ENCODE data around the gene KCNN3.

Gene KCNN3

DNA sequence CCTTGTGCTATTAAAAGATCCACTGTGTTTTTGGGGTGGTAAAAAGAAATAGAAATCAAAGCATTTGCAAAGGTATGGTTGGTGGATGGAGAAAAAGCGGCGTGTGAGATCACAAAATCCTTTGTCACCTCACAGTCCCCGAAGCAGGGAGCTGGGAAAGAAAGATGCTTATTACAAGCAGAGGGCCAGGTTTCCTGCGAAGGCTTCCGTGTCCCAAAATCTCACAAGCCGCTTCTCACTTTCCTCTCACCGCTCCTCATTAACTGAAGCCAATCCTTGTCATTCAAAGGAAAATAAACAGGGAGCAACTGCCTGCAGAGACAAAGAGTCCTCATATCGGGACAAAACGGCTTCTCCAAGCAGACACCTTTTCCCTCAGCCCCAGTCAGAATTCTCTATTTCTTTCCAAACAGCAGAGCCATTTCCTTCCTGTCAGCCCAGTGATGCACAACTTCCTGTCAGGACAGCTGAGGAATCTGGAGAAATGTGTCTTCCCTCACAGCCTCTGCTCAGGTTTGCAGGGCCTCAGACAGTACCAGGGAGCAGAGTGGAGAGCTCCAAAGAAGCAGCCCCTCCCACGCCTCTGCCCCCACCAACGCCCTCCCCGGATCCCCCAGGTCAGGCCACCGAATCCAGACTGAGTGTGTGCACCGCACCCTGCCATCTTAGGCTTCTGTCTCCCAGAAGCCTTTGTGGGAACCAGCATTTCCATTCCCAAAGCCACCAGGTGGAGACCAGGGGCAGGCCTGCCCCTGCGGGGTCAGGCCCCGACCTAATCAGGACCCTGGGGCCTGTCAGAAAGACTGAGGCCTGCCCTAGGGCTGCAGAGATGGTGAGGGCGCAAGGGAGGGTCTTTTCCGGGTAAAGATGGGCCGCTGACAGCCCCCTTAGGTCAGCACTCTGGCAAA lies 29.6 kb downstream of the KCNN3 start:
- no peak for DNase-seq (ENCODE audit: low spot score)

DNA sequence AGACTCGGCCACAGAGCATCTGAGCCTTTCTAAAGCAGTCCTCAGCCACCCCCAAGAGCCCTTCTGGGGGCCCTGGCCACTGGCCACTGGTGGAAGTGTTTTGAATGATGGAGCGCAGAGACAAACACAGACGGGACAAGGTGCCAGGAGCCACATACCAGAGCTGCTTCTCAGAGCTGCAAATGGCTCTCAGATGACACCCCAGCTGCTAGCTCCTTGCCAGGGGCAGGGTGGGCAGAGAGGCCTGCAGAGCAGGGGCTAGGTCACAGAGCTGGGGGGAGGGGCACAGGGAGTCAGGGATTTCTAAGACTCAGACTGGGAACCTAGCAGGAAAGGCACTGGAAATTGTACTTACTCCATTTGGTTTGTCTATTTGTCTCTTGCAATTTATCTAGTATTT lies 30.4 kb downstream of the KCNN3 start:
- no peak for DNase-seq (ENCODE audit: low spot score)

DNA sequence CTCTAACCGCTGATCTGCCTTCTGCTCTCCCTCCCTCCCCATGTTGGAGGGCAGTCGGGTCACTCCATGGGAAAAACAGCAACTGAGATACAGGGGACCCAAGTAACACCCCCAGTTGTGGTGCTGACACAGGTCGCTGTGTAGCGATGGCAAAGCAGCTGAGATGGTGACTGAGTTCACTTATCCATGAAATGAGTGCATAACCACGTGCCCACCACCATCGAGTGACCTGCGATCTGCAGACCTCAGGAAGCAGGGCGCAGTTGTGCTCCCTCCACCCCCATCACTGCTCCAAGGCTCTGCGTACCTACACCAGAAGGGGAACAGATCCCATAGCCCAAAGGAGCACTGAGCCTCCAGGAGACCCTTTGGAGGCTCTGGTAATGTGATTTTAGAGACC lies 31.1 kb downstream of the KCNN3 start:
- DNase-seq (ENCODE audit: low spot score) = no peak

DNA sequence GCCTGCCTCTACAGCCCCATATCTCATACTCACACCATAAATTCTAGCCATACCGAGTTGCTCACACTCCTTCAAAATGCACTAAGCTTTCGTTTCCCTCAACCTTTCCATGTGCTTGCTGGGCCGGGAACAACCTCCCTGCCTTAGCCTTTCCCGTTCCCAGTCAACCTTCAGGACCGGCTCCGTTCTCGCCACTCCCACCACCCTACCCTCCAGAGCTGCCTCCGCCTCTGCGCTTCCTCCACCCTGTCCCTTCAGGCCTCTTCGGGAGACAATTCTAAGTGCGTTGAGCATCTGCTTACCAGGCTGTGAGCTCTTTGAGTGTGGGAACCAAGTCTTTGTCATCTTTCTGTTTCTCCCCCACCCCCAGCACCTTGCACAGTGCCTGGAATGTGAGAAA lies 31.6 kb downstream of the KCNN3 start:
- no peak for DNase-seq (ENCODE audit: low spot score)

DNA sequence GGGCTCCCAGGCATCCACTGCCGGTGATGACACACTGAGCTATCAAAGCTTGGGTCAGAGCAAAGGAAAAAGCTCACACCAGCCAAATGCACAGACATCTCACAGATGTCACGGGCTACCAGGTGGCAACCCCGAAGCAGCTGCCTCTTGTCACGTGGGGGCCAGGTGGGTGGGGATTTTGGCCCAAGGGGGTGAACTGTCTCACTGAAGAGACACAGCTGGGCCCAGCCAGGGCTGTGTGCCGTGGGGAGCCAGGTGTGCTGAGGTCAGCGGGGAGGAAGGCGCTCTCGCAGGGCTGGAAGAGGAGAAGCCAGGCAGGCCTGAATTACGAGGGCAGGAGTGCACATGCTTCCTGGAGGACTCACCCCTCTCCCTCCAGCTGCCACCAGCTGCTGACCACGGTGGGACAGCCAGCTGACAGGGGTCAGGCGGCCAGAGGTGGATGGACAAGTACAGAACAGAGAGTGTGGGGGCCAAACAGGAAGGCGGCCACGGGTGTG lies 32.4 kb downstream of the KCNN3 start:
- no peak for DNase-seq (ENCODE audit: low spot score)

DNA sequence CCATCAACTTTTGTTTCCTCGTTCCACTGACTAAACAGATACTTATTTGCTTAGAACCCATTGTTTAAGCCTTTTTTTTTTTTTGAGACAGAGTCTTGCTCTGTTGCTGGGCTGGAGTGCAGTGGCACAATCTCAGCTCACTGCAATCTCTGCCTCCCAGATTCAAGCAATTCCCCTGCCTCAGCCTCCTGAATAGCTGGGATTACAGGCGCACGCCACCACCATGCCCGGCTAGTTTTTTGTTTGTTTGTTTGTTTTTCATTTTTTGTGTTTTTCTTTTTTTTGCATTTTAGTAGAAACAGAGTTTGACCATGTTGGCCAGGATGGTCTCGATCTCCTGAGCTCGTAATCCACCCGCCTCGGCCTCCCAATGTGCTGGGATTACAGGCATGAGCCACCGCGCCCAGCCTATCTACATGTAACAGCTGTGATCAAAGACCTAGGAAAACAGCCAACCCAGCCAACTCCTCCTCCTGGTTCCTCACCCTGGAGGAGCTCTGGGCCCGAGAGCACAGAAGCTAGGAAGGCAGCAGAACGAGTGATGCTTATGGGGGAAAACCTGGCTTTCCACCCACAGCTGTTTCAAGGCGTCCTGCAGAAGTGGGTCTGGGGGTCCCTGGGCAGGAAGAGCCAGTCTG lies 32.9 kb downstream of the KCNN3 start:
- DNase-seq (ENCODE audit: low spot score) = no peak

DNA sequence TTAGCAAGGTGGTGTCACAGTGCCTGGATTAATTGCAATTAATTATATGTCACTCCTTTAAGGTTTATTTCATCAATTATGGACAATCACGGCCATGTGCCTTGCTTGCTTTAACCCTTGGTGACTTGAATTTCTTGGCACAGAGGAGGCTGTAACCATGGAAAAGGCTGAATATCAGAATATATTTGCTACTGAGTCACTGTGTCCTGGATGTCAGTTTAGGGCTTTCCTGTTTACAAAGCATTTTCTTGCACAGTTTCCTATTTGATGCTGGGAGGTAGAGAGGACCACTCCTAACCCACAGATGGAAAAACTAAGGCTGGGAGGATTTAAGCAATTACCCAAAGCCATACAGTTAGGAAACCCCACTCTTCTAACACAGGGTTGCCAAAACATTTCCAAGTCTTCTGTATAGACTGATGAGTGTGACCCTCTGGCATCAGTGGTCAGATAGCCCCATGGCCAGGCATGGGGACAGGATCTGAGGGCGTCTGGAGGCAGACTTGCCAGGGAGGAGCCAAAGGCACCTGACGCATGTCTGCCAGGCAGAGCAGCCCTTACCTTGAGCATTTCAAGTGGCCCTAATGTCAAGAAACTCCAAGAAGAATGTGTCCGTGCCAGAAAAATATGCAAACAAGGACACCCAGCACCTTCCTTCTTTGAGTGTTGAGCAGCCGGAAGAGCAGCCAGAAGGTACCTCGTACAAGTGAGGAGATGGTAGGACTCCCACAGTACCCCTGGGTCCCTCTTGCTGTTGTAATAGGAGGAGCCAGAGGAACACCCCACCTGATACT lies 34.4 kb downstream of the KCNN3 start:
- no peak for DNase-seq (ENCODE audit: low spot score)

DNA sequence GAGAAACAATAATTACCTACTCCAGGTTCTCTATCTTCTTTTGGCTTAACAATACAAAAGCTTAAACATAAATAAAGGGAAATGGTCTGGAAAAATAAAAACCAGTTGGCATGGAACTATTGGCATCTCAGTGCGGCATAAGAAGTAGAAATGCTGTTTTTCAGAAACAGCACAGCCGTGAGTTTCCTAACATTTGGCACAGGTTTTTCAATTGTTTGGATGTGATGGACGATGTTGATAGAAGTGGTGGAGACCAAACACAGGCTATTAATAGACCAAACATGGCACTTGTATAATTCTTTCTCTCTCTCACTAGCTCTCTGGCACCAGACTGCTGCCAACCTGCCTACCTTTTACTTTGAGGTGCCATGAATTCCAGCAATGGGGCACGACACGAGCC lies 36.2 kb downstream of the KCNN3 start:
- DNase-seq (ENCODE audit: low spot score) = no peak

DNA sequence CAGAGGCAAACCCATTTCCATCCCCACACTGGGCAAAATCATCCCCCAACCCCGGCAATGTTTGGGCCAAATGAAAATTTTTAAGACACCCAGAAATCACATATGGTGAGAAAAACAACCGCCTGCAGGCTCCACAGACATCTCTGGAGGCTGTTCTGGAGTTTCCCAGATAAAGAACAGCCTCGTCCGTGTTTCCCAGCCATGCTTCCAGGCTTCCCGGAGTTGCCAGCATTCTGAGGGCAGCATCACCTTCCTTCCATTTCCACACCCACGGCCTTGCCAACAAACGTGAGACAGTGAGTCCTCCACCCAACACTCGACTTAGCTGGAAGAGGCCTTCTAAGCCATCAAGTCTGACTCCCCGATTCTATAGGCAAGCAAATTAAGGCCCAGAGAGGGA lies 36.9 kb downstream of the KCNN3 start:
- no peak for DNase-seq (ENCODE audit: low spot score)

DNA sequence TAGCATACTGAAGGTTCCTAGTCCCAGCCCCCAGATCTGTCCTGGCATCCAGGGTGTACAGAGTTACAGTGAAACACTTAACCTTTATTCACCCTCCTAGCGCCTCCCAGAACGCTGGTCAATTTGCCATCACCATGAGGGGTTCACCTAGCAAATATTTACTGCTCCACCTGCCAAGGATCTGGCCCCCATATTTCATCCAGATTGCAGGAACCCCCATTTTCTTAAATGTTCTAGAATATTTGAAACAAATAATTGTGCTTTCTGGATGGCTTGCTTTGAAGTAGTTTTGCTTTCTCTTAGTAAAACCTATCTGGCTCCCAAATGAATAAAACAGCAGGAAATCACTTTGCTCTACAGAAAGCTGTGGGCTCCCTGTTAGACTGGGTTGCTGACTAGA lies 37.7 kb downstream of the KCNN3 start:
- no peak for DNase-seq (ENCODE audit: low spot score)

DNA sequence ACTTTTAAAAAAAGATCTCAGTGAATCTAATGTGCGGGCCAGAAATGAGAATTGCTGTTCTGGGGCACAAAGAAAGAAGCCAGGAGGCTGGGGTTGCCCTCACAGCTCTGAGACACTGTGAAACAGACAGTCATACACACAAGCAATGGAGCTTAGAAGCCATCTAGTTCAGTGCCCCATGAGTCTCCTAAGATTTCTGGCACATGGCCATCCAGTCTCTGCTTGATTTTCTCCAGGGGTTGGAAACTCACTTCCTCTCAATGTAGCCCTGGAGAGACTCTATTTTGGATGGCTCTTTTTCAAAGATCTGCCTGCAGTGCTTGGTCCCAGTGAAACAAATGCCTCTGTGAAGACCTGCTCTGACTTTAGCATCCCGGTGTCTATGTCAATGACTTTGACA lies 38.6 kb downstream of the KCNN3 start:
- no peak for DNase-seq (ENCODE audit: low spot score)

DNA sequence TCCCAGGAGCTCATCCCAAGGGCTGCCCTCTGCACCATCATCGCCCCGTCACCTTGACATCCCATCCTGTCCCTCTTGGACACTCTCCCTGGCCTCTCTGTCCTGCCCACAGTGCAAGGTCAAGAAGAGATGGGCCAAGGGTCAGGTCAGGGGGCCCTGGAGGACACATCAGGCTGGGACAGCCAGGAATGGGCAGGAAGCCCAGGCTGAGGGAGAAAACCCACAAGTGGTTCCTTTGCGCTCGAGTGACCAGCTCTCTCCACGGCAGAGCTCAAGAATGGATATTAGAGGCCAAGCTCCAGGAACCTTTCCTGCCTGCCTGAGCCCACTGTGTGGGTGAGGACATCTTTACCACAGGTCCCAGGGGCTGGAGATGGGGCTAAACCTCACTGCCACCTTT lies 41.0 kb downstream of the KCNN3 start:
- no peak for DNase-seq (ENCODE audit: low spot score)

DNA sequence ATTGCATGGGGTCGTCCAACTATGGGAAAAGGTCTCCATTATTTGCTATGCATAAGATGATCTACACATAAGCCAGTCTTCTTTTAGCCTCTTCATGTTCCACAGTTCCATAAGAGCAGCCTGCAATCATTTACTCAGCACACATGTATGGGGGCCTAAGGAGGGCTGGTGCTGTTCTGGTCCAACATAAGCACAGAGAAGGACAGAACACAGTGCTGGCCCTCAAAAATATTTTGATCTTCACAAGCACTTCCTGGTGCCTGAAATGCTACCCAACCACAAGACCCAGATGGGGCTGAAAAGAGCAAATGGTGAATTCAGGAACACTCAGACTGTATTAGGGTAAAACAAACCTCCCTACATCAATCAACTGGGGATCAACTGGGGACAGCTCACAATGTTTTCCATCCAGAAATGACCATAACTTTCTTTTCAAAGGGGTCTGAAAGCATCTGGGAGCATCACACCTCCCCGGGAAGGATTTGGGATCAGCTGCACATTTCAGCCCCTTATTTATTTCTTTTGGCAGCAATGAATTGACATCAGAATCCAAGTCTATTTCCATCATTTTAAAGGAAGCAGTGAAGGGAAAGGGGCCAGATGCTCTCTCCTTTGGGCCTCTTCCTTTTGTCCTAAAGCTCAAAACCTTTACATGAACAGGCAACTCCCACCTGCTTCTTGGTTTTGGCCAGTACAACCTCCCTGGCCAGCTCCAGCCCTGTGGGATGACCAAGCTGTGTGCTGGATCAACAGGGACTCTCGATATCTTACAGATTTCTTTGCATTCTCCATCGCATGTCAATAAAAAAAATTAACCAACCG lies 45.7 kb downstream of the KCNN3 start:
- no peak for DNase-seq (ENCODE audit: low spot score)

DNA sequence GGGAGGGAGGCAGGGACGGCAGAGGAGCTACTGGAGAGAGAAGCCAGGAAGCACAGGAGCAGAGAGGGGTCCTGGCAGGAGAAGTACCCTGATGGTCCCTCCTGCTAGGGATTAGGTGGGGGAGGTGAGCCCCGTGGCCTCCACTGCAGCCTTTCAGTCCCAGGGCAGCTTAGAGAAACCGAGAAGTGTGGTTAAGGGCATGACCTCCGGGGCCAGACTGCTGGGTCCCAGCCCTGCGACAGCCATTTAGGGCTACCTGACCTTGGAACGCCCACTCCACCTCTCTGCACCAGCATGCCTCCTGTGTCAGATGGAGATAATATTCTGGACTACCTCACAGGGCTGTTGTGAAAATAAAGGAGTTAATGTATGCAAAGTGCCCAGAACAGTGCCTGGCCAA lies 47.4 kb downstream of the KCNN3 start:
- no peak for DNase-seq (ENCODE audit: low spot score)

DNA sequence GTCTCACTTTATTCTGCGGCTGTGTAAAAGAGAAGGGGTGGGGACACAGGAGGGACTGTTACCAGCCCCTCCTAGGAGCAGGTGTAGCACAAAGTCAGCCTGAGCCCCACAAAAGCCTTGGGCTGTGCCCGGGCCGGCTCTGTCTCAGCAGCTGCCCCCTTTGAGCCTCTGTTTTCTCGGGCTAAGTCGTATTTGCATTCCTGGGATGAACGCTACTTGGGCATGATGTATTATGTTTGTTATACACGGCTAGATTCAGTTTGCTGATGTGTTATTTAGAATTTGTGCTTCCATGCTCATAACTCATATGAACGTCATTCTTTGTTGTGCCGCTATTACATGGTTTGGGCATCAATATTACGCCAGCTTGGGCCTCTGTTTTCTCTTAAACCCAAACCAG lies 47.8 kb downstream of the KCNN3 start:
- no peak for DNase-seq (ENCODE audit: low spot score)

DNA sequence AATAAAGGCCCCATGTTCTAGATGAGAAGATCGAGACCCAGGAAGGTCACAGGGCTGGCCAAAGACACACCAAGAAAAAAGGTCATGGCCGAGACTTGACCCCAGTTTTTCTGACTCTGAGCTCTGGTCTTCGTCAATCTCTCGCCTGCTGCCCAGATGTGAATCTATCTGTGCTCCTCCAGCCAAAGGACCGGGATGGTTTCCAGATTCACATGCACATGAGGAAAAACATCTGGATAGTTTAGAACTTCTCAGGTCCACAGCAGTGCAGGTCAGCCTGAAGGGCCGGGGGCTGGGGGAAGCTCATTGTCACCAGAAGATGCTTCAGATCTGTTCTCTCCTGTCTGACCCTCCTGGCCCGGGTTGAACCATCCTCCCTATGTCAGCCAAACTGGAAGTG lies 49.0 kb downstream of the KCNN3 start:
- no peak for DNase-seq (ENCODE audit: low spot score)

DNA sequence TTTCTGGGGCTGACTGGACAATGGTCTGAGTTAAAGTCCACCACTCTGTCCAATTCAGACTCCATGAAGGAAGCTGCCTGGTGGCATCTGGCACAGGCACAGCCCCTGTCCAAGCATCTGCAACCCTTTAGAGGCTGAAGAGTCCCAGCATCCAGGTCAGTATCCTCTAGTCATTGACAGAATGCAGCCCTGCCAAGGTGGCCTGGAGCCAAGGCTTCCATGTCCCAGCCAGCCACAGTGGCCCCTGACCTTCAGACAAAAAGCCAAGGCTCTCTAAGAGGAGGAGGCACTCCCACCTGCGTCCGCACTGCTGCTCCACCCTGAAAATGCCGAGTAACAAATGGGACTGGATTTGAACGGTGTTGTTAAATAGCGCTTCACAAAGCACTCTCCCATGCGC lies 49.4 kb downstream of the KCNN3 start:
- DNase-seq (ENCODE audit: low spot score) = no peak

DNA sequence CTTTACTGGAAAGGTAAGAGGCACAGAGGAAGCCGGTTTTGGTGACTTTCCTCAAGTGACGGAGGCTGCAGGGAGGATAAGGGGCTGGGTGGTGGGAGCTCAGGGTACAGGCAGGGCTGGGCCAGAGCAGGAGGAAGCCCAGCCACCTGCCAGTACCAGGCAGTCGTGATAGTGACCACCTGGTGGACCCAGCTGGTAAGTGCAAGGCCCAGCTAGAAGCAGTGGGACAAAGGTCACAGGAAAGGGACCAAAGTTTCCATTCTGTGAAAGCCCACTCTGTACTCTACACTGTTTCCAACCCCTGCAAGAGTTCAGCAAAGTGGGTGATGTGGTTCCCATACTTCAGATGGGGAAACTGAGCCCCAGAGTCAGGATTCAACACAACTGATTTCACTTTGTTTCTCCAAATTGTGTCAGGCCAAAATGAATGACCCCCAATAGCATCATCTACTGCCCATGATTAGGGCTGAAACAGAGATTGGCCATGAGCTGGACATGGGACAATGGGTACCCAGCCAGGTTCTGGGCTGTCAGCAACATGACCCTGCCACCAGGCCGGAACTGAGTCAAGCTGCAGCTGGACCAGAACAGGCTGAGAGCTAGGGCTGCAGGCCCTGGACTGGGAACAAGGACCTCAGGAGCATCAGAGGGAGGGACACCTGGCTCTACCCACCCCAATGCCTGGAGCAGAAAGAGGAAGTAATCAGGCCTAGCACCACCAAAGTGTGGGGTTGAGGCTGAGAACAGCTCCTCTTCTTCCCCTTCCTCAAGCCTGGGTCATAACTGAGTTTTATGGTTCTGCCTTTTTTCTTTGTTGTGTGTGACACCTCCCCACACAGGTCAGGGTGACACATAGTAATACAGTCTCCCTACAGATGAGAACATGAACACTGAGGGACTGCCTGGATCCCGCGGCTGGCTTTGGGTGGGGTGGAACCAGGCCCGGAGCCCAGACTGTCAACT lies 50.2 kb downstream of the KCNN3 start:
- no peak for DNase-seq (ENCODE audit: low spot score)

DNA sequence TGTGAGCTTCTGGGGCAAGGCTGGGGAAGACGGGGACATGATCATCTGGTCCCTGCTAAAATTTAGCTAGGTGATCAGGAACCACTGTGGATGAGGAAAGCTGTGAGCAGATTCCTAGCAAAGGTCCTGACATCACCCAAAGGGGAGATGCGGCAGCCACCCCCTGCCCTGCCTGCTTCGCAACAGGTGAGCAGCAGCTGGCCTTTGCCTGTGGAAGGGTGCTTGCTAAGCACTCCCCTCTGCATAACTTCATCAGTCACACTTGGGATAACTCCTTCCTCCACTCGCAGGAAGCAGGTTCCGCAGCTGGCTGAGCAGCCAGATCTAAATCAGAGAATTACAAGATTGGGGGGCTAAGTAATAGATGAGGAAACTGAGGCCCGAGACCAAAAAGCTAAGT lies 51.2 kb downstream of the KCNN3 start:
- no peak for DNase-seq (ENCODE audit: low spot score)

DNA sequence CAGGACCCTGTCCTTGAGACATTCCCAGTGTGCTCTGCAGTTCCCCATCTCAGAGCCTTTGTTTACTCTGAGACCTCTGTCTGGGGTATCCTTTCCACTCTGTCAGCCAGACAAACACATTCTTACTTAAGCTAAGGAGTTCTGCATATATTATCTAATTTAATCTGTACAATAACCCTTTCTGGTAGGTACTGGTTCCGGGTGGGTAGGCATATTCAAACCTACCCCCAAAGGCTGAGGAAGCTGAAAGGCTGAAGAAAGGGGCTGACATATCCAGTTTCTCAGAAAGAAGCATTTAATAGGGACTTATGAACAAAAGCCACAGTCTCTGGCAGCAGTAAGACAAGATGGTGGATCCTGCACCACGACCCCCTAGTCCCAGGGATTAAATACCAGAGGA lies 53.1 kb downstream of the KCNN3 start:
- DNase-seq (ENCODE audit: low spot score) = no peak

DNA sequence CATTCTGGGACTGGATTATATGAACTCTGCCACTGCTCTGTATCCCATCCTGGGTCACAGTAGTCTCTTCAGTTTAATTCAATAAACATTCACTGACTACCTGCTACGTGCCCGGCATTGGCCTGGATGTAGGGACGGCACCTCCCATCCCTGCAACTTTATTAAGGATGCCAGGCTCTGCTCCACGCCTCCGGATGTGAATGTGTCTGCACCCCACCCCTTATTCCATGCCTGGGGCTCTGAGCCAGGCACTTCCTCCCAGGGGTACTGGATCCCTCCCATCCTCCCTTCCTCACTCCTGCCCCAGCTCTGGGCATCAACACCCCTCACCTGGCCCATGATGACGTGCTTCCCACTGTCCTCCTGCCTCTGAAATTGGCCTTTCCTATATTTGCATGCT lies 53.7 kb downstream of the KCNN3 start:
- DNase-seq (ENCODE audit: low spot score) = no peak

Data from Ammon's horn (tissue), 1 donor.